Measurements from ENCODE around the gene CTCFL. TPM values are rescaled to one million over a fixed set of nuclear protein-coding genes. Genes with fewer than 3 reads are reported as not detected.

CTCFL gene
- total and polyA plus RNA-seq, 2 of the 13 experiments (the other 11 are each of a cell fraction or from before 2014, with no cell fraction given) = 0.04 TPM; not detected in 1

GRCh38 chr20:57568088-57568896 is 43.4 kb upstream of the CTCFL start (continued):
- TF ChIP-seq SKIL (CRISPR knock-in tag; IDR thresholded peaks at IDR 0.05; ENCODE audit: borderline replicate concordance) (0 out of 2 replicates have a peak, but pooled peaks have one; percentile 54), ZHX2 (IDR thresholded peaks at IDR 0.05; ENCODE audit: low read depth) (0 out of 2 replicates have a peak, but pooled peaks have one; percentile 62), ZHX2 (CRISPR knock-in tag; IDR thresholded peaks at IDR 0.05; ENCODE audit: borderline replicate concordance) (no peak), NFRKB (IDR thresholded peaks at IDR 0.05) (no peak), ZNF335 (CRISPR knock-in tag; IDR thresholded peaks at IDR 0.05) (no peak), ATF1 (CRISPR knock-in tag; IDR thresholded peaks at IDR 0.05) (peak; percentile 55), ZBTB39 (CRISPR knock-in tag; IDR thresholded peaks at IDR 0.05) (0 out of 2 replicates have a peak, but pooled peaks have one; percentile 71), PAXIP1 (CRISPR knock-in tag; conservative IDR thresholded peaks at IDR 0.05) (peak; percentile 82)
